DOHH2 (cell line): ENCODE results near the gene SEMA3A.
"Not testable (repeated sequence)": the region's sequence is repeated elsewhere in the genome, so short reads cannot be mapped to it uniquely, and the experiment has no call there.

Experiments
- H3F3A ChIP-seq: fragments of 200-600 bp; sonication (generic), shearing (Covaris generic); 2 replicates; pipeline ENCODE4 v1.6.0; 2016; ENCODE audit warnings: antibody characterized with exemption, mild to moderate bottlenecking; ENCODE audit not compliant: control insufficient read depth, insufficient read depth
- H3K27ac ChIP-seq: fragments of 200-600 bp; sonication (generic); 2 replicates; pipeline ENCODE4 v1.5.1; 2014; ENCODE audit warnings: low read depth, mild to moderate bottlenecking, low read length, moderate library complexity
- H3K27me3 ChIP-seq: fragments of 200-600 bp; sonication (generic); 2 replicates; pipeline ENCODE4 v1.6.1; 2014; ENCODE audit warnings: mild to moderate bottlenecking, low read length, mixed read lengths; ENCODE audit not compliant: control insufficient read depth
- H3K36me3 ChIP-seq: fragments of 200-600 bp; sonication (generic); 2 replicates; pipeline ENCODE4 v1.6.1; 2014; ENCODE audit warnings: mild to moderate bottlenecking, low read length, moderate library complexity, mixed read lengths; ENCODE audit not compliant: control insufficient read depth
- H3K4me1 ChIP-seq: fragments of 200-600 bp; sonication (generic); 2 replicates; pipeline ENCODE4 v1.6.1; 2014; ENCODE audit warnings: mild to moderate bottlenecking, low read length, mixed read lengths; ENCODE audit not compliant: control insufficient read depth
- H3K4me2 ChIP-seq: fragments of 200-600 bp; sonication (generic); 2 replicates; pipeline ENCODE4 v1.6.0; 2014; ENCODE audit warnings: mild to moderate bottlenecking, low read length, moderate library complexity
- H3K4me3 ChIP-seq: fragments of 200-600 bp; sonication (generic); 2 replicates; pipeline ENCODE4 v1.5.1; 2014; ENCODE audit warnings: mild to moderate bottlenecking, low read length, mixed read lengths
- H3K79me2 ChIP-seq: fragments of 200-600 bp; sonication (generic); 2 replicates; pipeline ENCODE4 v1.6.1; 2014; ENCODE audit warnings: mild to moderate bottlenecking, low read length, mixed read lengths; ENCODE audit not compliant: control insufficient read depth
- H3K9me2 ChIP-seq: fragments of 200-600 bp; sonication (generic); replicated peaks from 2 replicates; pipeline ENCODE4 v1.6.1; 2014; ENCODE audit warnings: mild to moderate bottlenecking, low read length, mixed read lengths; ENCODE audit not compliant: control insufficient read depth
- H3K9me3 ChIP-seq: fragments of 200-600 bp; sonication (generic); 2 replicates; pipeline ENCODE4 v1.6.1; 2014; ENCODE audit warnings: antibody characterized with exemption, low read length, mixed read lengths; ENCODE audit not compliant: control insufficient read depth, insufficient read depth
- H4K20me1 ChIP-seq: fragments of 200-600 bp; sonication (generic); 2 replicates; pipeline ENCODE4 v1.6.0; 2014; ENCODE audit warnings: low read depth, mild to moderate bottlenecking, antibody characterized with exemption, low read length, moderate library complexity; ENCODE audit not compliant: control insufficient read depth, insufficient read depth
- CTCF ChIP-seq: fragments of 200-600 bp; sonication (generic); IDR thresholded peaks from one replicate; pipeline ENCODE4 v1.5.1; 2014; ENCODE audit warnings: antibody characterized with exemption, mild to moderate bottlenecking, low read depth, low read length; ENCODE audit not compliant: poor library complexity, severe bottlenecking
- EZH2phosphoT487 ChIP-seq: fragments of 200-600 bp; sonication (generic); IDR thresholded peaks from 2 replicates; pipeline ENCODE4 v1.6.1; 2017; ENCODE audit warnings: borderline replicate concordance, mild to moderate bottlenecking, antibody characterized with exemption, low read length, moderate library complexity, mixed read lengths

The SEMA3A gene

GRCh38 chr7:84058311-84059076 is 136.1 kb downstream of the SEMA3A start:
- no peaks in the 10 kb centered on the region for H3K27me3 ChIP-seq
- H3K27ac ChIP-seq: no peak overlapping the region
- no peaks in the 10 kb centered on the region for H3K79me2 ChIP-seq
- no peak for TF ChIP-seq EZH2phosphoT487
- TF ChIP-seq CTCF: no peak
- no peaks in the 10 kb centered on the region for H3K4me1 ChIP-seq
- no peaks in the 10 kb centered on the region for H4K20me1 ChIP-seq
- H3K36me3 ChIP-seq: no peaks in the 10 kb centered on the region
- no peak overlapping the region for H3K4me2 ChIP-seq
- peaks cover 5% of the 10 kb centered on the region; the same call in 1 of the 2 replicates for H3K9me3 ChIP-seq
- H3K4me3 ChIP-seq: no peak overlapping the region
- H3K9me2 ChIP-seq: no peaks in the 10 kb centered on the region
- no peaks in the 10 kb centered on the region for H3F3A ChIP-seq

GRCh38 chr7:84057576-84057975 is 137.0 kb downstream of the SEMA3A start:
- no peaks in the 10 kb centered on the region for H3K79me2 ChIP-seq
- no peaks in the 10 kb centered on the region for H4K20me1 ChIP-seq
- peaks cover 5% of the 10 kb centered on the region; the same call in 1 of the 2 replicates for H3K9me3 ChIP-seq
- H3K27ac ChIP-seq: no peak overlapping the region
- H3K36me3 ChIP-seq: no peaks in the 10 kb centered on the region
- no peak overlapping the region for H3K4me2 ChIP-seq
- no peaks in the 10 kb centered on the region for H3K9me2 ChIP-seq
- H3K4me1 ChIP-seq: no peaks in the 10 kb centered on the region
- H3F3A ChIP-seq: no peaks in the 10 kb centered on the region
- TF ChIP-seq CTCF: no peak
- no peak for TF ChIP-seq EZH2phosphoT487
- H3K27me3 ChIP-seq: no peaks in the 10 kb centered on the region
- no peak overlapping the region for H3K4me3 ChIP-seq

GRCh38 chr7:84055904-84056605 is 138.5 kb downstream of the SEMA3A start:
- H3K27me3 ChIP-seq: no peaks in the 10 kb centered on the region
- H3K36me3 ChIP-seq: no peaks in the 10 kb centered on the region
- no peak overlapping the region for H3K27ac ChIP-seq
- H3K4me3 ChIP-seq: no peak overlapping the region
- H4K20me1 ChIP-seq: no peaks in the 10 kb centered on the region
- H3F3A ChIP-seq: no peaks in the 10 kb centered on the region
- no peak overlapping the region for H3K4me2 ChIP-seq
- H3K9me3 ChIP-seq: peaks cover 5% of the 10 kb centered on the region; the same call in 1 of the 2 replicates
- no peaks in the 10 kb centered on the region for H3K4me1 ChIP-seq
- no peaks in the 10 kb centered on the region for H3K9me2 ChIP-seq
- no peaks in the 10 kb centered on the region for H3K79me2 ChIP-seq
- TF ChIP-seq EZH2phosphoT487 (no peak), CTCF (no peak)

- H3F3A ChIP-seq, H3K4me1 ChIP-seq, H3K4me3 ChIP-seq, H3K4me2 ChIP-seq, H3K27ac ChIP-seq, H3K27me3 ChIP-seq, H4K20me1 ChIP-seq, H3K9me2 ChIP-seq, H3K9me3 ChIP-seq, H3K79me2 ChIP-seq, H3K36me3 ChIP-seq: not testable (repeated sequence)
These were observed 139.4 kb downstream of the SEMA3A start for GRCh38 chr7:84055199-84055598.
